Activated CD4-positive, alpha-beta T cell treated with anti-CD3 and anti-CD28 coated beads for 48 hours (primary cell): Measurements from ENCODE around the gene CYP26C1.
"Not testable (repeated sequence)": the region's sequence is repeated elsewhere in the genome, so short reads cannot be mapped to it uniquely, and the experiment has no call there.

ENCODE experiments used
- DNase-seq: peaks from one replicate; pipeline ENCODE4 v3.0.0-alpha.2; 2020

Gene CYP26C1

GRCh38 chr10:93079663-93080349 lies 19.2 kb downstream of the CYP26C1 start:
- DNase-seq: no peak

GRCh38 chr10:93080350-93081046 lies 19.9 kb downstream of the CYP26C1 start:
- peak; percentile 63 for DNase-seq

GRCh38 chr10:93081318-93081717 lies 20.7 kb downstream of the CYP26C1 start:
- DNase-seq: no peak

GRCh38 chr10:93081834-93082233 lies 21.2 kb downstream of the CYP26C1 start:
- no peak for DNase-seq

GRCh38 chr10:93083743-93084539 lies 23.3 kb downstream of the CYP26C1 start:
- no peak for DNase-seq

GRCh38 chr10:93085272-93085859 lies 24.8 kb downstream of the CYP26C1 start:
- no peak for DNase-seq

- DNase-seq: no peak
Observed at GRCh38 chr10:93086289-93086688, 25.7 kb downstream of the CYP26C1 start.

GRCh38 chr10:93087846-93088245 lies 27.2 kb downstream of the CYP26C1 start:
- no peak for DNase-seq

- DNase-seq: no peak
Observed at GRCh38 chr10:93088466-93088865, 27.9 kb downstream of the CYP26C1 start.

GRCh38 chr10:93090619-93091018 lies 30.0 kb downstream of the CYP26C1 start:
- DNase-seq: no peak

GRCh38 chr10:93091960-93092359 lies 31.4 kb downstream of the CYP26C1 start:
- DNase-seq: no peak

GRCh38 chr10:93095225-93095624 lies 34.6 kb downstream of the CYP26C1 start:
- DNase-seq: no peak

GRCh38 chr10:93096901-93097300 lies 36.3 kb downstream of the CYP26C1 start:
- no peak for DNase-seq

GRCh38 chr10:93097386-93097785 lies 36.8 kb downstream of the CYP26C1 start:
- DNase-seq: no peak

GRCh38 chr10:93098816-93099215 lies 38.2 kb downstream of the CYP26C1 start:
- no peak for DNase-seq

GRCh38 chr10:93099670-93100069 lies 39.1 kb downstream of the CYP26C1 start:
- DNase-seq: no peak

- not testable (repeated sequence) for DNase-seq
Observed at GRCh38 chr10:93101148-93101547, 40.5 kb downstream of the CYP26C1 start.

- DNase-seq: no peak
Observed at GRCh38 chr10:93103953-93104352, 43.4 kb downstream of the CYP26C1 start.

GRCh38 chr10:93106631-93107072 lies 46.1 kb downstream of the CYP26C1 start:
- no peak for DNase-seq

- no peak for DNase-seq
Observed at GRCh38 chr10:93110472-93111146, 50.0 kb downstream of the CYP26C1 start.

- no peak for DNase-seq
Observed at GRCh38 chr10:93113042-93113441, 52.4 kb downstream of the CYP26C1 start.

GRCh38 chr10:93115661-93116383 lies 55.2 kb downstream of the CYP26C1 start:
- peak; percentile 81 for DNase-seq
